CD4-positive, alpha-beta T cell treated with Interleukin-12 subunit alpha and Interleukin-12 subunit beta, for 1 hour (primary cell): Measurements from ENCODE around the gene ZNF691.
"Not testable (repeated sequence)": the region's sequence is repeated elsewhere in the genome, so short reads cannot be mapped to it uniquely, and the experiment has no call there.

Source experiments
- DNase-seq: peaks from one replicate; pipeline ENCODE4 v3.0.0-alpha.2; 2020

The ZNF691 gene

DNA sequence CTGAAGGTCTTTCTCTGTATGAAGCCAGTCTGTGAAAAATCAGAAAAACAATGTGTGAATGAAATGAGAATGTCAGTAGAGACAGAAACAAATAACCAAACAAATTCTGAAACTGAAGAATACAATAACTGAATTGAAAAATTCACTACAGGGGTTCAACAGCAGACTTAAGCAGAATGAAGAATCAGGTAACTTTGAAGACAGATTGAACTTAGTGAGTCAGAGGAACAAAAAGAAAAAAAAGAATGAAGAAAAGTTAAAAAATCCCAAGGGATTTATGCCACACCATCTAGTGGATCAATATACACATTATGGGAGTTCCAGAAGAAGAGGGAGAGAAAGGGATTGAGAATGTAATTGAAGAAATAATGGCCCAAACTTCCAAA is 14.6 kb downstream of the ZNF691 start:
- DNase-seq, result no peak

DNA sequence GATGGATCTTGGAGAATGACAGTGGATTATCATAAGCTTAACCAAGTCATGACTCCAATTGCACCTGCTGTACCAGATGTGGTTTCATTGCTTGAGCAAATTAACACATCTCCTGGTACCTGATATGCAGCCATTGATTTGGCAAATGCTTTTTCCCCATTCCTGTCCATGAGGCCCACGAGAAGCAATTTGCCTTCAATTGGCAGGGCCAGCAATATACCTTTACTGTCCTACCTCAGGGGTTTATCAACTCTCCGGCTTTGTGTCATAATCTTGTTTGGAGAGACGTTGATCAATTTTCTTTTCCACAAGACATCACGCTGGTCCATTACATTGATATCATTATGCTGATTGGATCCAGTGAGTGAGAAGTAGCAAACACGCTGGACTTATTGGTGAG is 20.1 kb downstream of the ZNF691 start:
- DNase-seq, result no peak

DNA sequence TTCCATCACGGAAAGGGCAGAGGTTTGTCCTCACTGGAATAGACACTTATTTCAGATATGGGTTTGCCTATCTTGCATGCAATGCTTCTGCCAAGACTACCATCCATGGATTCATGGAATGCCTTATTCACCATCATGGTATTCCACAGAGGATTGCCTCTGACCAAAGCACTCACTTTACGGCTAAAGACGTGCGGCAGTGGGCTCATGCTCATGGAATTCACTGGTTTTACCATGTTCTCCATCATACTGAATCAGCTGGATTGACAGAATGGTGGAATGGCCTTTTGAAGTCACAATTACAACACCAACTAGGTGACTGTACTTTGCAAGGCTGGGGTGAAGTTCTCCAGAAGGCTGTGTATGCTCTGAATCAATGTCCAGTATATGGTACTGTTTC is 22.1 kb downstream of the ZNF691 start:
- not testable (repeated sequence) for DNase-seq

DNA sequence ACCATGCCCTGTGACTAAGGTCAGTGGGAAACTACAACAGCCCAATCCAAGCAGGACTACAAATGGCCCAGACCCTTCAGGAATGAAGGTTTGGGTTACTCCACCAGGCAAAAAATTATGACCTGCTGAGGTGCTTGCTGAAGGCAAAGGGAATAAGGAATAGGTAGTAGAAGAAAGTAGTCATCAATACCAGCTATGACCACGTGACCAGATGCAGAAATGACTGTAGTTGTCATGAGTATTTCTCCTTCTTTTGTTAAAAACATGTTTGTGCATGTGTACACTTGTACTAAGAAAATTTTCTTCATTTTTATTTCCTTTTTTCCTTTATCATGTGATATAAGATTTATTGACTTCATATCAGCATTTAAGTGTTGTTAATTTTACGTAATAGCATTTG is 22.8 kb downstream of the ZNF691 start:
- DNase-seq, result not testable (repeated sequence)

DNA sequence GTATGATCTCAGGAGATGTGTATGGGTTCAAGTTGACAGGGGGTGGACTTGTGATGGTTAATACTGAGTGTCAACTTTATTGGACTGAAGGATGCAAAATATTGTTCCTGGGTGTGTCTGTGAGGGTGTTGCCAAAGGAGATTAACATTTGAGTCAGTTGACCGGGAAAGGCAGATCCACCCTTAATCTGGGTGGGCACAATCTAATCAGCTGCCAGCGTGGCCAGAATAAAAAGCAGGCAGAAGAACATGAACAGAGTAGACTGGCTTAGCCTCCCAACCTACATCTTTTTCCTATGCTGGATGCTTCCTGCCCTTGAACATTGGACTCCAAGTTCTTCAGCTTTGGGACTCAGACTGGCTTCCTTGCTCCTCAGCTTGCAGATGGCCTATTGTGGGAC is 23.3 kb downstream of the ZNF691 start:
- DNase-seq, result not testable (repeated sequence)

DNA sequence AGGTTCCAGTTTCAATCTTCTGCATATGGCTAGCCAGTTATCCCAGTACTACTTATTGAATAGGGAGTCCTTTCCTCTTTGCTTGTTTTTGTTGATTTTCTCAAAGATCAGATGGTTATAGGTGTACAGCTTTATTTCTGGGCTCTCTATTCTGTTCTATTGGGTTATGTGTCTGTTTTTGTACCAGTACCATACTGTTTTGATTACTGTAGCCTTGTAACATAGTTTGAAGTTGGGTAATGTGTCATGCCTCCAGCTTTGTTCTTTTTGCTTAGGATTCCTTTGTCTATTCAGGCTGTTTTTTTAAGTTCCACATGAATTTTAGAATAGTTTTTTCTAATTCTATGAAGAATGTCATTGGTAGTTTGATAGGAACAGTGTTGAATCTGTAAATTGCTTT is 26.7 kb downstream of the ZNF691 start:
- DNase-seq, result not testable (repeated sequence)

DNA sequence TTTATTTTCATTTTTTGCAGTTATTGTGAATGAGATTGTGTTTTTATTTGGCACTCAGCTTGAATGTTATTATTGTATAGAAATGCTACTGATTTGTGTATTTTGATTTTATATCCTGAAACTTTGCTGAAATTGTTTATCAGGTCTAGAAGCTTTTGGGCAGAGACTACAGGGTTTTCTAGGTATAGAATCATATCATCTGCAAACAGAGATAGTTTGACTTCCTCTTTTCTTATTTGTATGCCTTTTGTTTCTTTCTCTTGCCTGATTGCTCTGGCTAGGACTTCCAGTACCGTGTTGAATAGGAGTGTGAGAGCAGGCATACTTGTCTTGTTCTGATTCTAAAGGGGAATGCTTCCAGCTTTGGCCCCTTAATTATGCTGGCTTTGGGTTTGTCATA is 27.3 kb downstream of the ZNF691 start:
- no peak for DNase-seq

DNA sequence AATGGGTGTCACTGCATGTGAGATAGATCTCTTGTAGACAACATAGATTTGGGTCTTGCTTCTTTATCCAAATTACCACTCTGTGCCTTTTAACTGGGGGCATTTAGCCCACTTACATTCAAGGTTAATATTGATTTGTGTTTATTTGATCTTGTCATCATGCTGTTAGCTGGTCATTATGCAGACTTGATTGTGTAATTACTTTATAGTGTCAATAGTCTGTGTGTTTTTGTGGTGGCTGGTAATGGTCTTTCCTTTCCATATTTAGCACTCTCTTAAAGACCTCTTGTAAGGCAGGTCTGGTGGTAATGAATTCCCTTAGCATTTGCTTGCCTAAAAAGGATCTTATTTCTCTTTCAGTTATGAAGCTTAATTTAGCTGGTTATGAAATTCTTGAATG is 29.6 kb downstream of the ZNF691 start:
- no peak for DNase-seq

DNA sequence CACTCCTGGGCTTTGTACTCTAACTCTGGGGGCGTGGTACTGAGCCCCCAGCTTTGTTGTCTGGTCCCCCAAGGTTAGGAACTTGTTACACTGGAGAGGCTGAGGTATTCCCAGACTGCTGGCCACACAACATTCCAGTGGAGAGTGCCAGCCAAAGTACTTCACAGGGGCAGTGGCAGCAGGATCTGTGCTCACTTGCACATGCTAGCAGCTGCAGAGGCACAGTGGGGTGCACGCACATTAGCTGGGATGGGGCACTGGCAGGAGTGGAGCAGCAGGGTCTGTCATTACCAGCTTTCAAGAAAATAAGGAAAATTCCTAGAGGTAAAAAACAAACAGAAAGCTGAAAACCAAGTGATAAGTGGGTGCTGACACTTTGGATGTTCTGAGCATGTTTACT is 31.0 kb downstream of the ZNF691 start:
- DNase-seq, result no peak

DNA sequence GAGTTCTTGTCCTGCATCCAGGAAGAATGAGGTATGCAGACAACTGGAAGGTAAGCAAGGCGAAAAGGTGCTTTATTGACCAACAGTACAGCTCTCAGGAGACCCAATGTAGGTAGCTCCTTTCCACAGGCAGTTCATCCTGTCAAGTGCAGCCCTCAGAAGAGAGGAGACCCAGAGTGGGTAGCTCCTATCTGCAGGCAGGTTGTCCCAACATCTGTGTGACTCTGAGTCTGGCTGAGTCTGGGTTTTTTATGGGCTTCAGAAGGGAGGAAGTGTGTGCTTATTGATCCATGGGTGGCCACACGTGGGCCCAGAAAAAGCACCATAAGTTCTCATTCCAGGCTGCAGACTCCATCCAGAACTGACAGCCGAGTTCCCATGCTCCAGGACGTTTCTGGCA is 34.0 kb downstream of the ZNF691 start:
- DNase-seq, result no peak

DNA sequence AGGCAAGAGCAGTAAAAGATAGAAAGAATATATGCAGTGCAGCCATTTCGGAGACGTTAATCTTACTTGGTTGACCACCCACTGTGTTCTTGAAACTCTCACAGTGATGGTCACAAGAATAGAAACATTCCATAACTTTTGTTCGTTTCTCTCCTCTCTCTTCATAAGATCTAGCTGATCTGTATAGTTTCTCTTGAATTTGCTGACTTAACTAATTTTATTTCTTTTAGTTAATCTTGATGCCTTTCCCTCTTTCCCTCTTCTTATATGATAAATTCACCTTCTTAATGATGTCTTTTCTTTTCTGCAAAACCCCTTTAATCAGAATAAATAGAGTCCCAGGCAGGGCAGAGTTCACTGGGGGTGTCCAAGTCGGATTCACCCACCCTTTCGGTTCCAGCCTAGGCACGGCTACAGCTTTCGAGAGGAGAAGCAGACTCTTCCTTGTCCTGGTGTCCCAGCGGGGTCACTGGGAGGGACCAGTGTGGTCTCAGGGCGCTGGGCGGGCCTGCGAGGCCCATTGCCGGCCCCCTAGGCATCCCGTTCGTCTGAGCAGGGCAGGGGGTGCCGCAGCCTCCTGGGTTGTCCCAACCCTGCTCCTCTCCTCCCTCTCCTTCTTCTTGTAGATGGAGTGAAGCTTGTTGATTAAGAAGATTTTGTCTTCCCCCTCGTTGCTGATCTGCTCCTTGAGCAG is 39.8 kb downstream of the ZNF691 start:
- no peak for DNase-seq

DNA sequence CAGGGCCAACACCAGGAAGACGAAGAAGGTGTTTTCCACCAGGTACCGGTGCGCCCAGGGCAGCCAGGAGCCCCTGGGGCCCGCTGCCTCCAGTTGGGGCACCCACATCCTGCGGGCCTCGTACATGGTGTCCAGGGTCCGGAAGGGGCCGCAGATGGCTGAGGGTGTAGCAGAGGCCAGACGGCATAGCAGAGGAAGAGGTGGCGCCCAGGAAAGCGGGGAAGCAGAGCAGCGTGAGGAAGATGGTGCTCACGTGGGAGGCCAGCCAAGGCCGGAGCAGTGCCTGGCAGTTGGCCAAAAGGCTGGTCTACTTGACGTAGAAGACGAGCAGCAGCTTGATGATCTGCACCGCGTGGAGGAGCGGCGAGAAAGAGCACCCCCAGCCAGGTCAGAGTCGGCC is 40.4 kb downstream of the ZNF691 start:
- no peak for DNase-seq

DNA sequence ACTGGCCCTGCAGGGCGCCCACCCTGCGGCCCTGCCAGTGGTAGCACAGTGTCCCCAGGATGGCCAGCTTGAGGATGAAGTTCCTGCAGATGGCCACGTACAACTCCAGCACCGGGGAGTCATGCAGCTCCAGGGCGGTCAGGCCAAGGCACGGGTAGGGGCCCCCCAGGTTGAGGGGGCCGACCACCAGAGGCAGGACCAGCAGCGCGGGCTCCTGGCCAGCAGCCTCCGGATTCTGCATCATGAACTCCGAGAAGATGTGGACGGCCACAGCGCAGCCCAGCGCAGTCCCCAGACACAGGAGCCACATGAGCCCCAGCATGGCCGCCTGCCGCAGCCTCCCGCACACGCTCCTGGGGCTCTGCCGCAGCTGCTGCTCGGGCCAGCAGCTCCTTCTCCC is 41.0 kb downstream of the ZNF691 start:
- DNase-seq, result no peak

DNA sequence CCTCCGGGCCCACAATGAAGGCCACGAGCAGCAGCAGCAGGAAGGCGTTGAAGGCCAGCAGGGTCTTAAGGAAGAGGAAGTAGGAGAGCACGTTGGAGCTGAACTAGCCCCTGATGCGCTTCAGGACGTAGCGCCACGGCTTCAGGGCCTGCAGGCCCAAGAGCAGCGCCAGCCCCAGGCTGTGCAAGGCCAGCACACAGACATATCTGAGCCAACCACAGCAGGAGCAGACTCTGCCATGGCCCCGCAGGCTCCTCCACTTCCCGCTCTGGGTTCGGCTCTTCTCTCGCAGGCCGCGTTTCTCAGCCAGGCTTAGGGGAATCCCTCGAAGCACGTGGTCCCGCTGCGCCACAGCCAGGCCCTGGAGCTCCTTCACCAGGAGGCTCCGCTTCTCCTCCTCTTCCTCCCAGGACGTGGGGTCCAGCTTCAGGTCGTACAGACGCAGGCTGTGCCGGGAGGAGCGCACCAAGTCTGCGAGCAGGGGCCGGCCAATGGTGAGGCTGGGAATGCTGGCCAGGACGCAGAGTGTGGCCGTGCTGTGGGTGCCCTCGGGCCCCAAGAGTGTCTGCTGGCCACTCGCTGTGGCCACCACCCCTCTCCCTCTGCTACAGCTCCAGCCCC is 41.7 kb downstream of the ZNF691 start:
- no peak for DNase-seq

DNA sequence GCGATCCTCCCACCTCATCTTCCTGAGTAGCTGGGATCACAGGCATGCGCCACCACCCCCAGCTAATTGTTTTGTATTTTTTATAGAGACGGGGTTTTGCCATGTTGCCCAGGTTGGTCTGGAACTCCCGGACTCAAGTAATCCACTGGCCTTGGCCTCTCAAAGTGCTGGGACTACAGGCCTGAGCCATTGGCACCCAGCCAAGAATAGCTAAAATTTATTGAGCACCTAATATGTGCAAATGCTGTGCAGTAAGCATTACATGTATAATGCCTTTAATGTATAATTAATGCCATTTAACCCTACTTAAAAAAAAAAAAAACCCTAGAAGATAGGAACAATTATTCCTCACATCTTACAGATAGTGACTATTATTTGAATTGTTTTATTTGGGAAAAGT is 42.9 kb downstream of the ZNF691 start:
- no peak for DNase-seq

DNA sequence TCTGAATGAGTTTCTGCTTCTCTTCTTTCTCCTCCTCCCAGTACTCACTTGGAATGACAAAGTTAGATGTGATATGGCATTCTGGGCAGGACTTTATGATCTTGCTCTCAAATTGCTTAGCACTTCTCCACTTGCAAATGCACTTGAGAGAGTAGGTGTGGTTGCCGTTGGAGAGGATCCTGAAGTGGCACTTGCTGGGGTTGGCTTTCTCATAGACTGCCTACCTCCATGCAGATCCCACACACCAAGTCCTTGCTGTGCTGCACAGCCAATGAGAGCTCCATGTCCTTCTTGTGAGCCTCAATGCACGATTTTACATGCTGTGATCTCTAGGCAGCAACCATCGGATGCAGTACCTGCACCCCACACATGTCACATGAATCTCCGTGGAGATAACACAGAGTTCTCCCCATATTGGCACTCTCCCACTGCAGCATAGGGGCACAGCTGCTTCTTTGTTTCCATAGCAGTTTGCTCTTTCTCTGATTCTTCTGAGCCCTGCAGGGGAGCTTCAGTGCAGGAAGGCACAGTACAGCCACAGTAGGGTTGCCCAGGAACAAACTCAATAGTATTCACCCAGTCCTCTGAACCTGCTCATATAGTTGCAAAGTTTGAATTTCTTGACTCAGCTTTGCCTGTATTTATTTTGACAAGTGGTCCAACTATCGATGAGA is 45.2 kb downstream of the ZNF691 start:
- no peak for DNase-seq

DNA sequence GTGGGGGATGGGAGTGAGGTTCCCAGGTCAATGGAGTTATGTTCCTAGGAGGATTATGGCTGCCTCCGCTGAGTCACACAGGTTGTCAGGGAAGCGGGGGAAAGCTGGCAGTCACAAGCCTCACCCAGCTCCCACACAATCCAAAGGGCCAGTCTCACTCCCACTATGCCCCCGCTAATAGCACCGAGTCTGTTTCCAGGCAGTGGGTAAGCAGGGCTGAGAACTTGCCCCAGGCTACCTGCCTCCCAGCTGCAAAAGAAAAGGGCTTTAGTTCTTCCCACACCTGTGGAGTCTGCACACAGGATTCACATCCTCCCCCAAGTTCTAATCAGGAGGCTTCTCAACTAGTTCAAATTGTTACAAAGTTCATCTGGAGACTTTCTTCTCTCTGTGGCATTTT is 53.5 kb downstream of the ZNF691 start:
- not testable (repeated sequence) for DNase-seq
